ENCODE measurements around the gene CNPY1. TPM values are rescaled to one million over a fixed set of nuclear protein-coding genes. Genes with fewer than 3 reads are reported as not detected.

CNPY1 gene
- total and polyA plus RNA-seq, 9 of the 15 experiments (the other 6 are each of a cell fraction or from before 2014, with no cell fraction given): not detected

GRCh38 chr7:155466142-155466813 lies 80.1 kb downstream of the CNPY1 start:
- FAIRE-seq (no peak), DNase-seq (ENCODE audit: extremely low read depth in 1 of 4, low spot score in 3 of 4) (no peak), ATAC-seq (no peak)
- Histone ChIP-seq H3K9me1 (ENCODE audit: control insufficient read depth, insufficient read depth, low read length) (no peaks in the 10 kb centered on the region), H3K9ac (ENCODE audit: insufficient read depth in 1 of 2, low read depth in 2 of 2, low read length in 2 of 2) (no peak overlapping the region), H3K9me3 (replicated peaks; ENCODE audit: control insufficient read depth, insufficient read depth, low read depth, low read length) (no peaks in the 10 kb centered on the region), H3K36me3 (ENCODE audit: control insufficient read depth, insufficient read depth, low read length) (no peaks in the 10 kb centered on the region), H2AFZ (ENCODE audit: low read depth, low read length) (no peak overlapping the region), H4K20me1 (replicated peaks; ENCODE audit: control insufficient read depth, insufficient read depth, low read length) (no peaks in the 10 kb centered on the region; the same call in 1 of the 2 replicates), H3K27me3 (ENCODE audit: control insufficient read depth in 2 of 2, insufficient read depth in 2 of 2, low read length in 2 of 2) (peaks cover 78 to 84% of the 10 kb centered on the region in 2 experiments), H3K4me2 (ENCODE audit: insufficient read depth, low read length) (no peak overlapping the region), H3K4me3 (no peak overlapping the region), H3K4me1 (replicated peaks in 1 of 2; ENCODE audit: control insufficient read depth in 2 of 2, insufficient read depth in 2 of 2, low read length in 2 of 2) (peaks cover 0 to 26% of the 10 kb centered on the region in 2 experiments; a peak in 1 of 5 replicates), H3K79me2 (ENCODE audit: control insufficient read depth, insufficient read depth, low read length) (no peaks in the 10 kb centered on the region), H3K27ac (ENCODE audit: extremely low read depth, low read depth, low read length) (no peak overlapping the region)
- no TSS peak for BruUV-seq (replicated peaks)
- intact Hi-C loops (cut with micrococcal nuclease) (no loop called here), in situ Hi-C loops (cut with MboI) (no loop called here)
- TF ChIP-seq BRD9 (IDR thresholded peaks at IDR 0.05; ENCODE audit: low read depth, partially characterized antibody): no peak
- TF ChIP-seq TCF7L2 (IDR thresholded peaks at IDR 0.05; ENCODE audit: low read depth, low read length): no peak
- no peak for TF ChIP-seq RBM22 (IDR thresholded peaks at IDR 0.05; ENCODE audit: low read depth, low read length, poor library complexity, severe bottlenecking)
- TF ChIP-seq FOXJ3 (CRISPR knock-in tag; IDR thresholded peaks at IDR 0.05): no peak
- no peak for TF ChIP-seq SIX5 (IDR thresholded peaks at IDR 0.05; ENCODE audit: borderline replicate concordance in 1 of 2, insufficient read depth in 1 of 2, low read depth in 1 of 2, low read length in 2 of 2)
- no peak for TF ChIP-seq MAX (CRISPR knock-in tag; IDR thresholded peaks at IDR 0.05)
- no peak for TF ChIP-seq HNRNPK (IDR thresholded peaks at IDR 0.05; ENCODE audit: low read depth, low read length, poor library complexity, severe bottlenecking)
- TF ChIP-seq ZNF41 (CRISPR knock-in tag; conservative IDR thresholded peaks at IDR 0.05): no peak
- no peak for TF ChIP-seq SNAPC5 (CRISPR knock-in tag; IDR thresholded peaks at IDR 0.05)
- no peak for TF ChIP-seq GTF2E2 (tag; IDR thresholded peaks at IDR 0.05)
- no peak for TF ChIP-seq BRF1 (IDR thresholded peaks at IDR 0.05; ENCODE audit: borderline replicate concordance, extremely low read depth, insufficient read length)
- CTCF ChIA-PET (ENCODE audit: low intra/inter-chr PET ratio): no interaction called here
- POLR2A ChIA-PET: no interaction called here
- 24% methylated on average over 41 of the region's 42 CpGs for WGBS (ENCODE audit: insufficient coverage, low coverage, missing lambda C conversion rate)

Measured in K562 (cell line).